Skeletal muscle satellite cell (primary cell): ENCODE data around the gene RNF220.

Experiments
- H3K27me3 ChIP-seq: 2 replicates; pipeline ENCODE4 v1.7.0; 2013; ENCODE audit warnings: low read length; ENCODE audit not compliant: control insufficient read depth, insufficient read depth
- H3K36me3 ChIP-seq: 2 replicates; pipeline ENCODE4 v1.7.0; 2013; ENCODE audit warnings: mild to moderate bottlenecking, control low read depth, low read length; ENCODE audit not compliant: insufficient read depth
- H3K4me1 ChIP-seq: 2 replicates; pipeline ENCODE4 v1.7.0; 2013; ENCODE audit warnings: low read length; ENCODE audit not compliant: control insufficient read depth, insufficient read depth
- H3K4me2 ChIP-seq: 2 replicates; pipeline ENCODE4 v1.7.0; 2013; ENCODE audit warnings: mild to moderate bottlenecking, low read length
- H3K4me3 ChIP-seq: 2 replicates; pipeline ENCODE4 v1.7.0; 2013; ENCODE audit warnings: low read length
- H3K9ac ChIP-seq: 2 replicates; pipeline ENCODE4 v1.7.0; 2013; ENCODE audit warnings: mild to moderate bottlenecking, low read depth, low read length, moderate library complexity
- H3K9me3 ChIP-seq: replicated peaks from 2 replicates; pipeline ENCODE4 v1.7.0; 2013; ENCODE audit warnings: mild to moderate bottlenecking, control low read depth, low read length

RNF220 gene

DNA sequence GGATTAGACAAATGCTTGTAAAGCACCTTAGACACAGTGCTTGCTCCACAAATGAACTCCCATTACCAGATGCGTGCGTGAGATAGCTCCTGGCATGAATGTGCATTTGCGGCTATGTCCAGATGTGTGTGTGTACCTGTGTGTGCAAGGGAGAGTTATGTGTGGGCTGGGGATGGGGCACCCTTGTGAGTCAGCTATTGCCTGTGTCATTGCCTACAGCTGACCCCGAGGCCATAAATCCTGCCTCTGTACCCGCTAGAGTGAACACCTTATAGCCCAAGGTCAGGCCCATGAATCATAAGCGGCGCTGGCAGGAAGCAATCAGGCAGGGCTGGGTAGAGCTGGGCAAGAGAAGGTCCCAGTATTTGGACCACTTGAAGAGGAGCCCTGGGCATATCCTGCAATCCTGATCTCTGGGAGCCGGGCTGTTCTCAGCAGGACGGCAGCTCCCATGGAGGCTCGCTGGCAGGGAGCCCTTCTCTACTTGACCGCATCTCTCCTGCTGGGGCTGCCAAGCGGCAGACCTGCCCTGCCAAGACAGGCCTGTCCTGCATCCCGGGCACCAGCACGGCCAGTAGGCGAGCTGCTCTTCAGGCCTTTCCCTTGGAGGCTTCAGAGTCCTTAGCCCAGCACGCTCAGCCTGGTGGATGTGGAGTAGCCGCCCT, 182.9 kb downstream of the RNF220 start:
- Histone ChIP-seq H3K27me3 (peaks cover 49% of the 10 kb centered on the region), H3K9ac (no peak overlapping the region), H3K4me2 (no peak overlapping the region), H3K4me1 (no peaks in the 10 kb centered on the region), H3K9me3 (no peaks in the 10 kb centered on the region), H3K36me3 (no peaks in the 10 kb centered on the region), H3K4me3 (no peak overlapping the region)

DNA sequence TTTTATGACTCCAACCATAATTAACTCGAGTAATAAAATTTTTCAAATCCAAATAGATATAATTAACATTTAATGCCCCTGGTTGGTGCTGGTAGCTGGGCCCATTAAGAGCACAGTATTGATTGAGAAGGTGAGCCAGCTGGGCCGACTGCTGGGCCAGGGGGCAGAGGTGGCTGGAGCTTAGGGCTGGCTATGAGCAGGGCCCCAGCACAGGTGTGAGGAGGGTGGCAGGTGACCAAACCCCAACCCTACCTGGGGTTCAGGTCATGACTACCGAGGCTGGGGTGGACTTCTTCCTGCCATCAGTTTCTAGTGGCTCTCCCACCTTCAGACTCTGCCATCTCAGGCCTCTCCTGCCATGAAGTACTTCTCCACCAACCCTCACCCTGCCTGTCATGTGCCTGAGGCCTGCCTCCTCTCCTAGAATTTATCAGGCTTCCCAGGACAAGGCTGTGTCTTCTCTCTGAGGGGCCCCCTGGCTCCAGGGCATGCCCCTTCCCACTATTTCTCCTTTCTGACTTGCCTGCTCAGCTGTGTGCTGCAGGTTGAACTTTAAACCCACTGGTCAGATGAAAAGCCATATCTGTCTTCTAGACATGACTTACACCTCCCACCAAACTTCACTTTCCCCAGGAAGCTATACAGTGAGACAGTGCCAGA, 183.6 kb downstream of the RNF220 start:
- Histone ChIP-seq H3K4me2 (no peak overlapping the region), H3K9me3 (no peaks in the 10 kb centered on the region)

DNA sequence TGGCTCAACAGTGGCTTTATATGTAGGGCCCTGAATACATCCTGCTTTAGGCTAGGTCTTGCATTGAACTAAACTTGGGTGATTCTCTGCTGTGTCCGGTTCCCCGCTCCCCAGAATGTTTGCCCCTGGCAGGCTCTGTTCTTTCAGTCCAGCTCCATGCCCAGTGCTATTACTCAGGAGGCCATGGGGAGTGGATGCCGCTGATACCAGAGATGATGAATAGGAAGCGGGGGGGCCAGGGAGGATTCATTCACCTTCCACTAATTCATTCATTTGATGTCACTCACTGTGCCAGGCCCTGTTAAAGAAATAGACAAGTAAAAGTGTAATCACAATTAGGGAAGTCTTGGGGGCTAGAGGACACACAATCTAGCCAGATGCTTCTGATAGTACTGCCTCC, 185.4 kb downstream of the RNF220 start:
- Histone ChIP-seq H3K4me1 (no peaks in the 10 kb centered on the region), H3K36me3 (no peaks in the 10 kb centered on the region), H3K9me3 (no peaks in the 10 kb centered on the region), H3K4me3 (no peak overlapping the region), H3K4me2 (no peak overlapping the region), H3K9ac (no peak overlapping the region), H3K27me3 (peaks cover 30% of the 10 kb centered on the region)

More for the DNA sequence above, 183.6 kb downstream of the RNF220 start:
- Histone ChIP-seq H3K4me1 (no peaks in the 10 kb centered on the region), H3K36me3 (no peaks in the 10 kb centered on the region), H3K27me3 (peaks cover 45% of the 10 kb centered on the region), H3K4me3 (no peak overlapping the region), H3K9ac (no peak overlapping the region)

GRCh38 chr1:44591381-44591780, 186.3 kb downstream of the RNF220 start:
- no peak overlapping the region for H3K4me2 ChIP-seq
- no peaks in the 10 kb centered on the region for H3K36me3 ChIP-seq
- no peak overlapping the region for H3K9ac ChIP-seq
- H3K4me1 ChIP-seq = no peaks in the 10 kb centered on the region
- no peaks in the 10 kb centered on the region for H3K9me3 ChIP-seq
- no peak overlapping the region for H3K4me3 ChIP-seq
- H3K27me3 ChIP-seq = peaks cover 21% of the 10 kb centered on the region

- no peaks in the 10 kb centered on the region for H3K9me3 ChIP-seq
- H3K4me1 ChIP-seq = no peaks in the 10 kb centered on the region
- peaks cover 24% of the 10 kb centered on the region for H3K27me3 ChIP-seq
- H3K4me2 ChIP-seq = no peak overlapping the region
- no peak overlapping the region for H3K4me3 ChIP-seq
- no peak overlapping the region for H3K9ac ChIP-seq
- no peaks in the 10 kb centered on the region for H3K36me3 ChIP-seq
These were observed 187.4 kb downstream of the RNF220 start for GRCh38 chr1:44592208-44593145.

DNA sequence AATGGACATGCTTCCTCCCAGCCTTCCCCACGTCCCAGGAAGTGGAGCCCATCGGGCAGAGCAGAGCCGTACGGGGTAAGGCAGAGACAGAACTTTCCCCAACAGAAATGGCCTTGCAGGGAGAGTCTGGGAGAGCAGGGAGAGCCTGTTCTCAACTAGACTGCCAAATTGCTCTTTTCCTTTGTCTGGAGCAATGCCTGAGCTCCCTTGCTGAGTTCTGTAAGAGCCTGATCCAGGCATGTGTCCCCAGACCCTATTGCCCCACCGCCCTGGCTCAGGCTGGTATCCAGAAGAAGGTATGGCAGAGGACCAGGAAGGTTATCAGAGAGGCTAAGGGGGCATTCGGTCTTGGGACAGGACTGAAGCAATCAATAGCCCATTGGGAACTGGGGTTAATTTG, 189.3 kb downstream of the RNF220 start:
- Histone ChIP-seq H3K4me2 (no peak overlapping the region), H3K4me1 (no peaks in the 10 kb centered on the region), H3K4me3 (no peak overlapping the region), H3K36me3 (no peaks in the 10 kb centered on the region), H3K27me3 (peaks cover 28% of the 10 kb centered on the region), H3K9me3 (no peaks in the 10 kb centered on the region), H3K9ac (no peak overlapping the region)

DNA sequence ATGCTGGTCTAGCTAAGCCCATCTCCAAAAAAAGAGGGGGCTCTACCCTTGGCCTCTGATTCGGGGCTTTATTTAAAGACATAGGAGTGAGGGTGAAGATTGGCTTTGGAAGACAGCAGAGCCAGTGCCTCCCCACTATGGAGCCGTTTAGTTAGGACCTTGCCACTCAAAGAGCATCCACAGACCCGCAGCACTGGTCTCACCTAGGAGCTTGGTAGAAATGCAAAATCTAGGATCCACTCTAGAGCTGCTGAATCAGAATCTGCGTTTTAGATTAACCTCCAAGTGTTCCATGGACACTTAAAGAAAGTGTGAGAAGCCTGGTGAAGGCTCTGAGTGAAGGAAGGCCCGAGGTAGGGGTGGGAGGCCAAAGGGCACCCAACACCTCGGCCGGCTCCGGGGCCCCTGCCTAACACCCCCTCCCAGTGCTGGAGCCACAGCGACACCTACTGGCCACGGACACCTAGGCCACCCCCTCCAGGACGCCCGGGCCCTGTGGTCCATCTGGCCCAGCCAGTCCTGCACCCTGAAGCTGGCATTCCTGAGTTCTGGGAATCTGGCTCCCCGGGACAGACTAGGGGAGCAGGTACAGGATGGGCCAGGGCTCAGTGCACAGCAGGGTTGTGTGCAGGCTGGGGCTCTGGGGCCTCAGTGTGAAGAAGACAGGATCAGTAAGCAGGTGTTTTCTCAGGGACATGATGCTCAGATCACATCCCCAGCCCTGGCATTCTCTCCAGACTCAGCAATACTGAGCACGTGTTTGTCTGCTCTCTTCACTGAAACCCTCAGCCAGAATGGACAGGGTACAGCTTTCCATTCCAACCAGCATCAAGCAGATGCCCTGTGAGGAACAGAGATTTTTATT, 190.0 kb downstream of the RNF220 start:
- Histone ChIP-seq H3K27me3 (peaks cover 35% of the 10 kb centered on the region), H3K4me3 (no peak overlapping the region), H3K4me1 (no peaks in the 10 kb centered on the region), H3K9ac (no peak overlapping the region), H3K4me2 (no peak overlapping the region), H3K36me3 (no peaks in the 10 kb centered on the region), H3K9me3 (no peaks in the 10 kb centered on the region)

DNA sequence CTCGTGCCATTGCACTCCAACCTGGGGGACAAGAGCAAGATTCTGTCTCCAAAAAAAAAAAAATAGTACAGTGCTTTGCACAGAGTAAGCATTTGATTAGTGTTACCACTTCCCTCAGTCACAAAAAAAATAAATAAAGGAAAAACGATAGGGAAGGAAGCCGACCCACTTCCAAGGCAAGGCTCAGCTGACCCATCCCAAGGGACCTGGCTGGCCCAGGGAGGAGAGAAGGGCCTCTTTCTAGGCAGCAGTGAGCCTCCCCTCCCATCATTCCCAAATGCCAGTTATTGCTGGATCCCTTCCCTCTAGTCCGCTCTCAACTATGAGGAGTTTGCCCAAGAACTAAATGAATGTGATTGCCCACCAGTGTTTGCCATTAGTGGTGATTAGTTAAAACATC, 191.5 kb downstream of the RNF220 start:
- no peak overlapping the region for H3K9ac ChIP-seq
- no peak overlapping the region for H3K4me3 ChIP-seq
- H3K27me3 ChIP-seq = peaks cover 47% of the 10 kb centered on the region
- H3K9me3 ChIP-seq = no peaks in the 10 kb centered on the region
- H3K4me2 ChIP-seq = no peak overlapping the region
- H3K36me3 ChIP-seq = no peaks in the 10 kb centered on the region
- no peaks in the 10 kb centered on the region for H3K4me1 ChIP-seq

DNA sequence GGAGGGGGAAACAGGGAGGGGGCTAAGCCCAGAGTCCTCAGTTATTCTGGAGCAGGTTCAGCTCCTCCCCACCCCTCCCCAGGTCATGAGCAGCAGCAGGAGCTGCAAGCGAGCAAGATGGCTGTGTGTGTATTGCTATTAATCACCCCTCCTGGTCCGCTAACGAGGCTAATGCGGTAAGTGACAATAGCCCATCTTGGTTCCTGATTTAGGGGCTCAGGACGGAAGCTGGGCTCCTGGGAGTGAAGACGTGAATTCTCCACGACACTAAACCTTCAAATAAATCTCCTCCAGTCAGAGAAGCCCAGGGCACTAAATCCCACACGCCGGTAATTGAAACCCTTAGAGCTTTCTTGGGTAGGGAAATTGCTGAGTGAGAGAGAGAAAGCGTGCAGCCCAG, 193.1 kb downstream of the RNF220 start:
- no peaks in the 10 kb centered on the region for H3K9me3 ChIP-seq
- H3K36me3 ChIP-seq = no peaks in the 10 kb centered on the region
- H3K27me3 ChIP-seq = peaks cover 63% of the 10 kb centered on the region
- no peak overlapping the region for H3K9ac ChIP-seq
- H3K4me3 ChIP-seq = no peak overlapping the region
- no peak overlapping the region for H3K4me2 ChIP-seq
- H3K4me1 ChIP-seq = no peaks in the 10 kb centered on the region

DNA sequence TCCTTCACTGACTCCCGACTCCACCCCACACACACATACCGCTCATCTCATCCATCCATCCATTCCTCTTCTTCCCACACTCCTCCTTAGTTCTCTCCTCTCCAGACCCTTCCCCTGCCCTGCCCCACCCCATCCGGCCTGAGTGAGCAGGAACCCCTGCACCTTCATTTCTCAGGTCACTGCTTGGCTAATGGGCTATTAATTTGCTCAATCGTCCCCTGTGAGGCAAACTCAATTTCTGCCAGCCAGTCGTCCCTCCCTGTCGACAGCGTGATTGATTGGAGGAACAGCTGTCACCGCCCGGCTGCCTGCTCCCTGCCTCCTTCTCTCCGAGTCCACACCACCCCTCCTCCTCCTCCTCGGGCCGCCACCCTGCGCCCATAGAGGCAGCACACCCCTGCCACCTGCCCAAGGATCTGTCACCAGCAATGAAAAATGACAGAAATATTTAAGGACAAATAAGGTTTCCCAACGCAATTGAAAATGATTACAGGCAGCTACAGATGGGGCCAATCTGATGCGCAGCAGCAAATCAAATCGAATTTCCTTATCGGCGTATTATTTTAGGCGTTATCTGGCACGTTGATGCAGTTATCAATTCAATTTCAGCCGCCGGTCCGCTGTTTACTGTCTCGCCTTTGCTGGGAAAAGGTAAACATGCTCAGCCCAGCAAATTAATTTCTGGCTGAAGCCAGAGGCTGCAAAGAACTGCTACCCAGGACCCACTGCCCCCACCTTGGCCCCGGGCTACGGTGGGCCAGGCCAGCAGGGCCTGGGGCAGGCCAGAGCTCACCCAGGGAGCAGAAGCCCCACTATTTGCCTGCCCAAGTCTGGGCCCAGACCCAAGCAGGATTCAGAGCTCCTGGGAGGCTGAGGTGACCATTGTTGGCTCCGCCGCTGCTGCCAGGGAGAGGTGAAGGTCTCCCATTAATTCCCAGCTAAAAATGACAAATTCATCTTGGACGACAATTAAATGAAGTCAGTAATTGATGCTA, 197.9 kb downstream of the RNF220 start:
- Histone ChIP-seq H3K9ac (no peak overlapping the region), H3K4me3 (no peak overlapping the region), H3K4me2 (peak overlapping the region; percentile 39), H3K4me1 (no peaks in the 10 kb centered on the region), H3K36me3 (no peaks in the 10 kb centered on the region), H3K27me3 (peaks cover 62% of the 10 kb centered on the region), H3K9me3 (no peaks in the 10 kb centered on the region)
